PC-3 (cell line): ENCODE results near the gene ZCCHC8. TPM values are rescaled to one million over a fixed set of nuclear protein-coding genes. Genes with fewer than 3 reads are reported as not detected.
"Not testable (repeated sequence)": the region's sequence is repeated elsewhere in the genome, so short reads cannot be mapped to it uniquely, and the experiment has no call there.

ENCODE experiments used
- ATAC-seq: fragments of 200-7000 bp; cut with Tn5 transposase; 2 replicates; pipeline ENCODE4 v1.9.1; 2020; ENCODE audit warnings: mild to moderate bottlenecking, moderate library complexity
- BruUV-seq: library from RNA; stranded (reverse); fragments of 400-500 nt; replicated peaks from 2 replicates; lab custom pipeline; 2021; lab: Mats Ljungman, UMichigan
- CTCF ChIA-PET: fragments of 300-600 bp; sonication (Branson Sonifier 250); formaldehyde crosslinking; loops from one replicate; lab custom pipeline; 2022; ENCODE audit warnings: antibody characterized with exemption; lab: Charles Lee
- POLR2A ChIA-PET: fragments of 300-600 bp; sonication (Branson Sonifier 250); formaldehyde crosslinking; loops from one replicate; lab custom pipeline; 2022; ENCODE audit warnings: antibody characterized with exemption; ENCODE audit not compliant: unreplicated experiment; lab: Charles Lee
- DNase-seq: peaks from one replicate; pipeline ENCODE4 v3.0.0-alpha.2; 2015
- H2AFZ ChIP-seq: fragments of 300-600 bp; sonication (generic); 2 replicates; pipeline ENCODE4 v1.6.0; 2016; ENCODE audit warnings: antibody characterized with exemption, low read length
- H3F3A ChIP-seq: fragments of 300-600 bp; sonication (generic); one replicate; pipeline ENCODE4 v1.6.0; 2017; ENCODE audit warnings: antibody characterized with exemption, low read length, control low read depth, mild to moderate bottlenecking; ENCODE audit not compliant: unreplicated experiment
- H3K27ac ChIP-seq: fragments of 300-600 bp; sonication (generic); 2 replicates; pipeline ENCODE4 v1.5.1; 2016; ENCODE audit warnings: mild to moderate bottlenecking, low read length
- H3K27me3 ChIP-seq: fragments of 300-600 bp; sonication (generic); 2 replicates; pipeline ENCODE4 v1.6.1; 2016; ENCODE audit warnings: low read length, mixed read lengths
- H3K36me3 ChIP-seq: fragments of 300-600 bp; sonication (generic); 2 replicates; pipeline ENCODE4 v1.6.1; 2016; ENCODE audit warnings: low read depth, mixed run types, low read length, mixed read lengths
- H3K4me1 ChIP-seq: fragments of 300-600 bp; sonication (generic); 2 replicates; pipeline ENCODE4 v1.5.1; 2016; ENCODE audit warnings: low read length; ENCODE audit not compliant: insufficient read depth
- H3K4me2 ChIP-seq: fragments of 300-600 bp; sonication (generic); 2 replicates; pipeline ENCODE4 v1.6.0; 2016; ENCODE audit warnings: low read length
- H3K4me3 ChIP-seq: fragments of 300-600 bp; sonication (generic); 2 replicates; pipeline ENCODE4 v1.5.1; 2016; ENCODE audit warnings: mild to moderate bottlenecking, low read length, mixed read lengths
- H3K79me2 ChIP-seq: fragments of 300-600 bp; sonication (generic); 2 replicates; pipeline ENCODE4 v1.6.1; 2017; ENCODE audit warnings: low read length, mixed read lengths
- H3K9ac ChIP-seq: fragments of 300-600 bp; sonication (generic); 2 replicates; pipeline ENCODE4 v1.6.0; 2016; ENCODE audit warnings: mild to moderate bottlenecking, low read length
- H3K9me2 ChIP-seq: fragments of 300-600 bp; sonication (generic); replicated peaks from 2 replicates; pipeline ENCODE4 v1.6.1; 2016; ENCODE audit warnings: mixed run types, low read length, mixed read lengths
- H3K9me3 ChIP-seq: fragments of 300-600 bp; sonication (generic); 2 replicates; pipeline ENCODE4 v1.6.1; 2016; ENCODE audit warnings: low read length, mixed read lengths
- H4K20me1 ChIP-seq: fragments of 300-600 bp; sonication (generic); 2 replicates; pipeline ENCODE4 v1.6.1; 2016; ENCODE audit warnings: low read length, mixed read lengths
- CTCF ChIP-seq: fragments of 300-600 bp; sonication (generic); conservative IDR thresholded peaks from 2 replicates; pipeline ENCODE4 v1.5.1; 2017; ENCODE audit warnings: antibody characterized with exemption, low read depth, mild to moderate bottlenecking, low read length
- EZH2 ChIP-seq: fragments of 300-600 bp; sonication (generic); IDR thresholded peaks from one replicate; pipeline ENCODE4 v1.6.1; 2017; ENCODE audit warnings: antibody characterized with exemption, mild to moderate bottlenecking, low read length; ENCODE audit not compliant: unreplicated experiment
- EZH2phosphoT487 ChIP-seq: fragments of 300-600 bp; sonication (generic); IDR thresholded peaks from 2 replicates; pipeline ENCODE4 v1.6.1; 2018; ENCODE audit warnings: mild to moderate bottlenecking, antibody characterized with exemption, low read length, borderline replicate concordance
- intact Hi-C: fragments of 100-400 bp; cut with micrococcal nuclease; formaldehyde crosslinking; loops from 2 replicates; pipeline ENCODE4 v1.9.0; 2023
- total RNA-seq: library from RNA; depleted of rRNA; stranded (reverse); fragments of >200 nt; gene quantifications from 2 replicates; pipeline ENCODE4 v1.2.3, GENCODE V29; 2014

The ZCCHC8 gene
- total RNA-seq, 1 experiment from 2014 or later, result 14.4 TPM

- H3K4me3 ChIP-seq, H3K9me3 ChIP-seq, H4K20me1 ChIP-seq, H3K79me2 ChIP-seq, H2AFZ ChIP-seq, H3K27me3 ChIP-seq, H3K36me3 ChIP-seq, POLR2A ChIA-PET, H3K4me1 ChIP-seq, H3K9me2 ChIP-seq, intact Hi-C loops, BruUV-seq, H3K4me2 ChIP-seq, H3K9ac ChIP-seq, DNase-seq, H3F3A ChIP-seq, ATAC-seq, H3K27ac ChIP-seq: not testable (repeated sequence)
- CTCF ChIA-PET, result interaction anchor here (0.6 kb wide), 1 partner anchor 10 kb away, joined by 7 read pairs; no protein-coding TSS in a partner anchor
Measured at GRCh38 chr12:122438822-122439221, 61.9 kb downstream of the ZCCHC8 start.

GRCh38 chr12:122437656-122438121 lies 63.0 kb downstream of the ZCCHC8 start:
- H3K79me2 ChIP-seq, result no peaks in the 10 kb centered on the region
- no peak overlapping the region for H3K4me3 ChIP-seq
- H3K27ac ChIP-seq, result no peak overlapping the region
- H3K27me3 ChIP-seq, result no peaks in the 10 kb centered on the region
- H3K9ac ChIP-seq, result no peak overlapping the region
- ATAC-seq (peak; percentile 94), DNase-seq (peak; percentile 55)
- H3K36me3 ChIP-seq, result no peaks in the 10 kb centered on the region
- no peak for TF ChIP-seq EZH2
- TF ChIP-seq CTCF, result no peak
- no peak for TF ChIP-seq EZH2phosphoT487
- CTCF ChIA-PET, result no interaction called here
- POLR2A ChIA-PET, result no interaction called here
- intact Hi-C loops, result no loop called here
- BruUV-seq, result no TSS peak
- H3K4me1 ChIP-seq, result no peaks in the 10 kb centered on the region
- H2AFZ ChIP-seq, result peak overlapping the region; percentile 7; the same call in 1 of the 2 replicates
- no peaks in the 10 kb centered on the region for H3K9me2 ChIP-seq
- H4K20me1 ChIP-seq, result no peaks in the 10 kb centered on the region
- no peaks in the 10 kb centered on the region for H3K9me3 ChIP-seq
- no peaks in the 10 kb centered on the region for H3F3A ChIP-seq
- peak overlapping the region; percentile 2; the same call in 1 of the 2 replicates for H3K4me2 ChIP-seq

GRCh38 chr12:122435186-122435585 lies 65.5 kb downstream of the ZCCHC8 start:
- TF ChIP-seq EZH2phosphoT487, result no peak
- TF ChIP-seq CTCF, result no peak
- TF ChIP-seq EZH2, result no peak
- BruUV-seq, result no TSS peak
- Histone ChIP-seq H3K4me2 (no peak overlapping the region), H2AFZ (no peak overlapping the region), H3K4me3 (no peak overlapping the region), H3K27me3 (no peaks in the 10 kb centered on the region), H3K36me3 (no peaks in the 10 kb centered on the region), H3K9ac (no peak overlapping the region), H4K20me1 (no peaks in the 10 kb centered on the region), H3K9me2 (no peaks in the 10 kb centered on the region), H3K9me3 (no peaks in the 10 kb centered on the region), H3K27ac (no peak overlapping the region), H3F3A (no peaks in the 10 kb centered on the region), H3K79me2 (no peaks in the 10 kb centered on the region), H3K4me1 (no peaks in the 10 kb centered on the region)
- DNase-seq, result no peak
- POLR2A ChIA-PET, result no interaction called here
- ATAC-seq, result no peak
- intact Hi-C loops, result no loop called here
- CTCF ChIA-PET, result no interaction called here

- DNase-seq, H3K27ac ChIP-seq, H3K4me2 ChIP-seq, H4K20me1 ChIP-seq, CTCF ChIA-PET, ATAC-seq, H3K4me3 ChIP-seq, H3K27me3 ChIP-seq, H3K9me2 ChIP-seq, H3K9me3 ChIP-seq, BruUV-seq, H3K9ac ChIP-seq, H3K36me3 ChIP-seq, H2AFZ ChIP-seq, H3K79me2 ChIP-seq, intact Hi-C loops, H3K4me1 ChIP-seq, H3F3A ChIP-seq: not testable (repeated sequence)
- POLR2A ChIA-PET, result interaction anchor here (0.6 kb wide), 1 partner anchor 64 kb away, joined by 7 read pairs; no protein-coding TSS in a partner anchor
Measured at GRCh38 chr12:122429043-122429442, 71.7 kb downstream of the ZCCHC8 start.
